ENCODE measurements around the gene DCTN2.

GRCh38 chr12:57511161-57511560, 35.8 kb downstream of the DCTN2 start:
- TF ChIP-seq CTCF (optimal IDR thresholded peaks at IDR 0.05 in 1 of 3, IDR thresholded peaks at IDR 0.05 in 1 of 3, conservative IDR thresholded peaks at IDR 0.05 in 1 of 3; ENCODE audit: extremely low read depth in 1 of 3, insufficient read depth in 2 of 3, low read length in 3 of 3) (no peak), EZH2 (IDR thresholded peaks at IDR 0.05; ENCODE audit: low read length) (no peak)
